H9 (cell line): ENCODE data around the gene SLC25A26. TPM values are rescaled to one million over a fixed set of nuclear protein-coding genes. Genes with fewer than 3 reads are reported as not detected.

Experiments used
- DNase-seq: peaks from one replicate; pipeline ENCODE4 v3.0.0-alpha.2; 2017
- H2AFZ ChIP-seq: one replicate; pipeline ENCODE4 v1.6.1; 2013; ENCODE audit warnings: mild to moderate bottlenecking, low read length, control low read depth, moderate library complexity
- H2AK5ac ChIP-seq: 2 replicates; pipeline ENCODE4 v1.6.1; 2013; ENCODE audit warnings: low read length, control low read depth, mixed read lengths; ENCODE audit not compliant: insufficient read length
- H2BK120ac ChIP-seq: one replicate; pipeline ENCODE4 v1.6.1; 2013; ENCODE audit warnings: low read depth, mild to moderate bottlenecking, low read length, control low read depth, inconsistent platforms; ENCODE audit not compliant: poor library complexity, severe bottlenecking
- H2BK12ac ChIP-seq: 2 replicates; pipeline ENCODE4 v1.6.1; 2013; ENCODE audit warnings: low read length, control low read depth, mixed read lengths, low read depth; ENCODE audit not compliant: insufficient read length
- H2BK15ac ChIP-seq: 2 replicates; pipeline ENCODE4 v1.6.1; 2013; ENCODE audit warnings: low read depth, low read length, control low read depth
- H2BK20ac ChIP-seq: one replicate; pipeline ENCODE4 v1.6.1; 2013; ENCODE audit warnings: low read depth, mild to moderate bottlenecking, low read length, control low read depth, inconsistent platforms; ENCODE audit not compliant: poor library complexity, severe bottlenecking
- H2BK5ac ChIP-seq: 2 replicates; pipeline ENCODE4 v1.6.1; 2013; ENCODE audit warnings: low read length, control low read depth, mixed read lengths; ENCODE audit not compliant: insufficient read length
- H3K14ac ChIP-seq: 2 replicates; pipeline ENCODE4 v1.6.1; 2013; ENCODE audit warnings: low read length, control low read depth; ENCODE audit not compliant: insufficient read depth
- H3K18ac ChIP-seq: 2 replicates; pipeline ENCODE4 v1.6.1; 2013; ENCODE audit warnings: low read depth, mild to moderate bottlenecking, mixed read lengths, low read length, control low read depth; ENCODE audit not compliant: insufficient read length
- H3K23ac ChIP-seq: 2 replicates; pipeline ENCODE4 v1.6.1; 2013; ENCODE audit warnings: low read length, control low read depth, mixed read lengths, low read depth; ENCODE audit not compliant: insufficient read length
- H3K23me2 ChIP-seq: 2 replicates; pipeline ENCODE4 v1.6.1; 2013; ENCODE audit warnings: low read depth, mild to moderate bottlenecking, mixed read lengths, low read length, control low read depth; ENCODE audit not compliant: insufficient read length, poor library complexity, severe bottlenecking
- H3K27ac ChIP-seq: 2 replicates; pipeline ENCODE4 v1.5.1; 2013; ENCODE audit warnings: low read length, control low read depth, mixed read lengths, low read depth; ENCODE audit not compliant: insufficient read length
- H3K27me3 ChIP-seq: 2 replicates; pipeline ENCODE4 v1.6.1; 2013; ENCODE audit warnings: low read length, control low read depth, inconsistent platforms; ENCODE audit not compliant: insufficient read depth
- H3K4ac ChIP-seq: 2 replicates; pipeline ENCODE4 v1.6.1; 2013; ENCODE audit warnings: low read depth, mild to moderate bottlenecking, control low read depth, inconsistent platforms, low read length, moderate library complexity
- H3K4me1 ChIP-seq: 2 replicates; pipeline ENCODE4 v1.6.1; 2013; ENCODE audit warnings: low read length, control low read depth, inconsistent platforms; ENCODE audit not compliant: insufficient read depth
- H3K4me2 ChIP-seq: 2 replicates; pipeline ENCODE4 v1.6.1; 2013; ENCODE audit warnings: low read length, control low read depth, mixed read lengths; ENCODE audit not compliant: insufficient read length, insufficient read depth
- H3K56ac ChIP-seq: 2 replicates; pipeline ENCODE4 v1.6.1; 2013; ENCODE audit warnings: low read depth, mild to moderate bottlenecking, mixed read lengths, low read length, control low read depth; ENCODE audit not compliant: insufficient read length
- H3K79me1 ChIP-seq: 2 replicates; pipeline ENCODE4 v1.6.1; 2013; ENCODE audit warnings: low read depth, mild to moderate bottlenecking, moderate library complexity, low read length, control low read depth, inconsistent platforms; ENCODE audit not compliant: insufficient read depth, poor library complexity, severe bottlenecking
- H3K79me2 ChIP-seq: 2 replicates; pipeline ENCODE4 v1.6.1; 2013; ENCODE audit warnings: low read length, control low read depth, inconsistent platforms; ENCODE audit not compliant: insufficient read depth
- H3K9ac ChIP-seq: 2 replicates; pipeline ENCODE4 v1.6.1; 2013; ENCODE audit warnings: low read length, control low read depth, mixed read lengths; ENCODE audit not compliant: insufficient read length; ENCODE audit errors: extremely low read depth
- H3K9me3 ChIP-seq: one replicate; pipeline ENCODE4 v1.6.1; 2013; ENCODE audit warnings: low read depth, low read length, inconsistent platforms; ENCODE audit not compliant: control insufficient read depth
- H3T11ph ChIP-seq: one replicate; pipeline ENCODE4 v1.6.1; 2013; ENCODE audit warnings: mild to moderate bottlenecking, low read length, control low read depth, inconsistent platforms
- H4K20me1 ChIP-seq: one replicate; pipeline ENCODE4 v1.6.1; 2013; ENCODE audit not compliant: control insufficient read depth, insufficient read length, insufficient read depth
- H4K5ac ChIP-seq: 2 replicates; pipeline ENCODE4 v1.6.1; 2013; ENCODE audit warnings: low read depth, mild to moderate bottlenecking, mixed read lengths, low read length, control low read depth; ENCODE audit not compliant: insufficient read length
- H4K8ac ChIP-seq: replicated peaks from 2 replicates; pipeline ENCODE4 v1.6.1; 2013; ENCODE audit warnings: low read length, control low read depth, mixed read lengths, low read depth; ENCODE audit not compliant: insufficient read length
- H4K91ac ChIP-seq: 2 replicates; pipeline ENCODE4 v1.6.1; 2013; ENCODE audit warnings: low read depth, mild to moderate bottlenecking, moderate library complexity, mixed read lengths, low read length, control low read depth; ENCODE audit not compliant: insufficient read length
- H3K27ac Mint-ChIP-seq, 3 experiments: 2 replicates in 2 of 3; 3 replicates in 1 of 3; pipeline ENCODE4 v1.8.0; 2020 to 2021; ENCODE audit warnings: mixed read lengths in 3 of 3, mild to moderate bottlenecking in 1 of 3, moderate library complexity in 1 of 3
- H3K27me3 Mint-ChIP-seq: 2 replicates; pipeline ENCODE4 v1.8.0; 2021; ENCODE audit warnings: low read depth, mild to moderate bottlenecking, moderate library complexity, mixed read lengths
- H3K36me3 Mint-ChIP-seq, 3 experiments: 2 replicates in 2 of 3; 3 replicates in 1 of 3; pipeline ENCODE4 v1.8.0; 2020 to 2021; ENCODE audit warnings: low read depth in 3 of 3, mixed read lengths in 3 of 3; ENCODE audit not compliant: insufficient read depth in 1 of 3
- H3K4me1 Mint-ChIP-seq, 2 experiments: 2 replicates each; pipeline ENCODE4 v1.8.0; 2020; ENCODE audit warnings: mixed read lengths in 2 of 2
- H3K4me3 Mint-ChIP-seq, 2 experiments: 2 replicates in 1 of 2; 3 replicates in 1 of 2; pipeline ENCODE4 v1.8.0; 2020 to 2021; ENCODE audit warnings: mild to moderate bottlenecking in 2 of 2, mixed read lengths in 2 of 2, moderate library complexity in 1 of 2
- H3K9me3 Mint-ChIP-seq, 2 experiments: 2 replicates in 1 of 2; 3 replicates in 1 of 2; pipeline ENCODE4 v1.8.0; 2020; ENCODE audit warnings: mild to moderate bottlenecking in 2 of 2, mixed read lengths in 2 of 2, moderate library complexity in 1 of 2
- WGBS: extraction: QIAGEN DNeasy Blood & Tissue Kit; methylation state at CpG from one replicate; pipeline ENCODE4 v1.1.7; 2013; ENCODE audit warnings: missing lambda C conversion rate, low lambda C conversion rate, mixed read lengths; ENCODE audit not compliant: insufficient read length; ENCODE audit errors: extremely low coverage; 5-methylcytosine and 5-hydroxymethylcytosine counted together
- total RNA-seq: library from RNA; stranded (reverse); gene quantifications from 2 replicates; pipeline ENCODE4 v1.2.1, GENCODE V29; 2021
- TF ChIP-seq, protein P1 (sequence below): fragments of 200-600 bp; sonication (generic); conservative IDR thresholded peaks from 3 replicates; pipeline ENCODE4 v1.8.0; 2021; ENCODE audit warnings: antibody characterized with exemption, mild to moderate bottlenecking

The SLC25A26 gene
- total RNA-seq, 1 experiment from 2014 or later: 30.2 TPM

DNA sequence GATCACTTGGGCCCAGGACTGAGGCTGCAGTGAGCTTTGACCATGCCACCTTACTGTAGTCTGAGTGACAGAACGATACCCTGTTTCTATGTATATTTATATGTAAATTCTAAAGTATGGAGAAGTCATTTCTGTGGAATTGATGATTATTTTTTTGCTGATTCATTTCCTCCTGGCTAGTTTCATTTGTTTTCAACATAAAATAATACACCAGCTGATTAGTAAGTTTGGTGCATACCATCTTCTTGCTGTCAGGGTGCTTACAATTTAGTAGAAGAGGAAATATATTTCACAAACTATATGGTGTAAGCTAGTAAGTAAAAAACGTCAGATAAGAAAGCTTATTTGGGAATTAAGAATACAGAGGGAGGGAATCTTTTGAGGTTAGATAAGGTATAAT, 36.0 kb downstream of the SLC25A26 start:
- Histone ChIP-seq H4K5ac (no peak overlapping the region), H2BK15ac (no peak overlapping the region), H3K14ac (no peak overlapping the region), H4K20me1 (no peaks in the 10 kb centered on the region), H3K4me1 (no peaks in the 10 kb centered on the region; the same call in 1 of the 2 replicates), H3K56ac (no peak overlapping the region), H3K79me1 (no peaks in the 10 kb centered on the region), H2AFZ (no peak overlapping the region), H2BK5ac (no peak overlapping the region), H3K79me2 (no peaks in the 10 kb centered on the region), H2BK20ac (no peak overlapping the region), H3K23ac (no peak overlapping the region), H4K91ac (no peak overlapping the region), H3T11ph (no peak overlapping the region), H3K9me3 (no peaks in the 10 kb centered on the region), H2BK12ac (no peak overlapping the region), H3K27me3 (no peaks in the 10 kb centered on the region), H3K4ac (no peak overlapping the region), H2AK5ac (no peak overlapping the region), H3K27ac (no peak overlapping the region), H3K23me2 (no peaks in the 10 kb centered on the region), H2BK120ac (no peak overlapping the region), H3K18ac (no peak overlapping the region), H3K9ac (no peak overlapping the region), H3K4me2 (no peak overlapping the region), H4K8ac (no peak overlapping the region)
- TF ChIP-seq, protein P1, sequence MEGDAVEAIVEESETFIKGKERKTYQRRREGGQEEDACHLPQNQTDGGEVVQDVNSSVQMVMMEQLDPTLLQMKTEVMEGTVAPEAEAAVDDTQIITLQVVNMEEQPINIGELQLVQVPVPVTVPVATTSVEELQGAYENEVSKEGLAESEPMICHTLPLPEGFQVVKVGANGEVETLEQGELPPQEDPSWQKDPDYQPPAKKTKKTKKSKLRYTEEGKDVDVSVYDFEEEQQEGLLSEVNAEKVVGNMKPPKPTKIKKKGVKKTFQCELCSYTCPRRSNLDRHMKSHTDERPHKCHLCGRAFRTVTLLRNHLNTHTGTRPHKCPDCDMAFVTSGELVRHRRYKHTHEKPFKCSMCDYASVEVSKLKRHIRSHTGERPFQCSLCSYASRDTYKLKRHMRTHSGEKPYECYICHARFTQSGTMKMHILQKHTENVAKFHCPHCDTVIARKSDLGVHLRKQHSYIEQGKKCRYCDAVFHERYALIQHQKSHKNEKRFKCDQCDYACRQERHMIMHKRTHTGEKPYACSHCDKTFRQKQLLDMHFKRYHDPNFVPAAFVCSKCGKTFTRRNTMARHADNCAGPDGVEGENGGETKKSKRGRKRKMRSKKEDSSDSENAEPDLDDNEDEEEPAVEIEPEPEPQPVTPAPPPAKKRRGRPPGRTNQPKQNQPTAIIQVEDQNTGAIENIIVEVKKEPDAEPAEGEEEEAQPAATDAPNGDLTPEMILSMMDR: no peak
- Mint-ChIP-seq H3K27ac (no peak overlapping the region), H3K36me3 (no peaks in the 10 kb centered on the region; a peak in 3 of 7 replicates), H3K4me3 (no peak overlapping the region), H3K9me3 (no peaks in the 10 kb centered on the region), H3K4me1 (no peaks in the 10 kb centered on the region), H3K27me3 (no peaks in the 10 kb centered on the region)
- no peak for DNase-seq
- no CpG with 5 or more reads among the region's 2 CpGs for WGBS
